HL-60 (cell line): ENCODE results near the gene ZDHHC9.
"Not testable (repeated sequence)": the region's sequence is repeated elsewhere in the genome, so short reads cannot be mapped to it uniquely, and the experiment has no call there.

Experiments used
- DNase-seq, 2 experiments: peaks; one replicate each; pipeline ENCODE4 v3.0.0-alpha.2; 2010 to 2020; ENCODE audit warnings: low read depth in 1 of 2, low spot score in 1 of 2
- H3K27ac ChIP-seq: fragments of 250-450 bp; sonication (Bioruptor Pico); replicated peaks from 2 replicates; pipeline ENCODE4 v1.5.1; 2020; ENCODE audit warnings: mild to moderate bottlenecking, moderate library complexity
- H3K27me3 ChIP-seq: fragments of 250-450 bp; sonication (Bioruptor Pico); 2 replicates; pipeline ENCODE4 v1.5.1; 2021; ENCODE audit warnings: mild to moderate bottlenecking, moderate library complexity; ENCODE audit not compliant: insufficient read depth, poor library complexity, severe bottlenecking
- H3K4me3 ChIP-seq: replicated peaks from 2 replicates; pipeline ENCODE4 v1.5.1; 2011; ENCODE audit warnings: mild to moderate bottlenecking, control low read depth, low read length; ENCODE audit not compliant: insufficient read depth
- CTCF ChIP-seq: IDR thresholded peaks from one replicate; pipeline ENCODE4 v1.5.1; 2011; ENCODE audit warnings: low read length, control low read depth, inconsistent platforms; ENCODE audit not compliant: insufficient read depth
- GABPA ChIP-seq: IDR thresholded peaks from 2 replicates; pipeline ENCODE4 v1.6.1; 2012; ENCODE audit warnings: low read depth
- POLR2AphosphoS5 ChIP-seq: IDR thresholded peaks from 2 replicates; pipeline ENCODE4 v1.6.1; 2012; ENCODE audit warnings: low read depth
- REST ChIP-seq: IDR thresholded peaks from 2 replicates; pipeline ENCODE4 v1.6.1; 2012; ENCODE audit warnings: low read depth; ENCODE audit not compliant: insufficient replicate concordance
- SPI1 ChIP-seq: IDR thresholded peaks from 2 replicates; pipeline ENCODE4 v1.6.1; 2012; ENCODE audit warnings: low read depth, mild to moderate bottlenecking, borderline replicate concordance

The ZDHHC9 gene

DNA sequence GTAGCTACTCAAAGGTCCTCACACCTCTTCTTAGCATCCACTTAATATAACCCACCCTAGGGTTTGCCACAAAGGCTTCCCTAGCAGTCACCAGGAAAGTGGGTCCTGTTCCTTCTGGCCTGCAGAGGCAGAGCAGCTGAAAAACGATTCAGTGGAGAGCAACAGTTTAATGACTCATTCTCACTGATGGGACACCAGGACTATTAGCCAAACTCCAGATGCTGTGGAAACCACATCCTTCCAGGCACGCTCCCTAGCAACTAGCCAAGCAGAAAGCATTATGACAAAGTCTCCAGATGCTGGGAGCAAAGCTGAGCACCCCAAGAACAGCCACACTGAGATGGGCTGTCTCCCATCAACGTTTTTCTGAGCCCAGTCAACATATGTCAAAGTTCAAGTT lies 32.0 kb upstream of the ZDHHC9 start:
- no peaks in the 10 kb centered on the region for H3K27me3 ChIP-seq
- no peak overlapping the region for H3K4me3 ChIP-seq
- DNase-seq, result no peak
- TF ChIP-seq CTCF, result no peak
- TF ChIP-seq GABPA, result no peak
- TF ChIP-seq REST, result no peak
- TF ChIP-seq SPI1, result no peak
- no peak for TF ChIP-seq POLR2AphosphoS5
- H3K27ac ChIP-seq, result no peak overlapping the region

- DNase-seq, result no peak
- no peak overlapping the region for H3K27ac ChIP-seq
- TF ChIP-seq SPI1 (no peak), REST (no peak)
- H3K4me3 ChIP-seq, result no peak overlapping the region
- no peaks in the 10 kb centered on the region for H3K27me3 ChIP-seq
Measured at GRCh38 chrX:129872524-129872923, 28.8 kb upstream of the ZDHHC9 start.

- DNase-seq, H3K4me3 ChIP-seq, H3K27ac ChIP-seq, H3K27me3 ChIP-seq: not testable (repeated sequence)
Measured at GRCh38 chrX:129866321-129866720, 22.6 kb upstream of the ZDHHC9 start.

- not testable (repeated sequence) for DNase-seq, H3K27me3 ChIP-seq, H3K27ac ChIP-seq, H3K4me3 ChIP-seq
Measured at GRCh38 chrX:129859134-129859533, 15.4 kb upstream of the ZDHHC9 start.

DNA sequence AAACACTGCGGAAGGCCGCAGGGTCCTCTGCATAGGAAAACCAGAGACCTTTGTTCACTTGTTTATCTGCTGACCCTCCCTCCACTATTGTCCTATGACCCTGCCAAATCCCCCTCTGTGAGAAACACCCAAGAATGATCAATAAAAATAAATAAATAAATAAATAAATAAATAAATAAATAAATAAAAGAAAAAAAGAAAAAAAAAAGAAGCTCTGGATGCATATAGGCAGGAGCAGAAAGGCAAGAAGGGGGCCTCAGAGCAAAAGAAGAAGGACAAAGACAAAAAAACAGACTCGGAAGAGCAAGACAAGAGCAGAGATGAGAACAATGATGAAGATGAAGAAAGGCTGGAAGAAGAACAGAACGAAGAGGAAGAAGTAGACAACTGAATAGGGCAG lies 8.1 kb upstream of the ZDHHC9 start:
- H3K4me3 ChIP-seq, DNase-seq, H3K27me3 ChIP-seq: not testable (repeated sequence)

DNA sequence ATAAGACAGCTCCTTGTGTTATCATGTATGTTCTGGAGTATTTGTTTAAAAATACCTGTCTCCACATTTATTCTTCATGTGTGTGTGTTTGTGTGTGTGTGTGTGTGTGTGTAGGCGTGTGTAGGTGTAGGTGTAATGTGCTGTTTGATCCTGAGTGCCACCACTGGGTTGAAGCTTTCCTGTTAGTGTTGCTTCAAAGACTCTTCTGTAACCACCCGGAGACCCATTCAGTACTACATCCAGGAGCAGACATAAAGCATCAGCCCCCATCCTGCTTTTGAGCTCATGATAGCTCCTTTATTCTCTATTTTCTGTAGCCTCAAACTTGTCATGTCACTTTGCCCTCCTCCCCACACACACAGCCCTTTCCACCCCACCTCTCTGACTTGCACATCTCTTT lies 3.0 kb upstream of the ZDHHC9 start:
- H3K27ac ChIP-seq, result no peak overlapping the region
- no peak for DNase-seq
- no peak for TF ChIP-seq CTCF
- TF ChIP-seq REST, result no peak

More for the DNA sequence above, 8.1 kb upstream of the ZDHHC9 start:
- H3K27ac ChIP-seq, result not testable (repeated sequence)

More for the DNA sequence above, 3.0 kb upstream of the ZDHHC9 start:
- H3K4me3 ChIP-seq, result no peak overlapping the region
- H3K27me3 ChIP-seq, result no peaks in the 10 kb centered on the region
